Measurements from ENCODE around the gene CHAT.

- no peak for TF ChIP-seq CTCF (IDR thresholded peaks at IDR 0.05)
- no peak for TF ChIP-seq POLR2A (IDR thresholded peaks at IDR 0.05)
- TF ChIP-seq POLR2AphosphoS5 (IDR thresholded peaks at IDR 0.05), result no peak
These were observed 1.4 kb downstream of the CHAT start for GRCh38 chr10:49615213-49615612.
